GM12878 (cell line): ENCODE results near the gene PKN3. TPM values are rescaled to one million over a fixed set of nuclear protein-coding genes. Genes with fewer than 3 reads are reported as not detected.
"Not testable (repeated sequence)": the region's sequence is repeated elsewhere in the genome, so short reads cannot be mapped to it uniquely, and the experiment has no call there.

Experiments used
- ATAC-seq: fragments of 200-7000 bp; cut with Tn5 transposase; 3 replicates; pipeline ENCODE4 v1.9.1; 2020; ENCODE audit warnings: mild to moderate bottlenecking, moderate library complexity
- BruUV-seq: library from RNA; stranded (reverse); fragments of 400-500 nt; replicated peaks from 2 replicates; lab custom pipeline; 2021; lab: Mats Ljungman, UMichigan
- CTCF ChIA-PET: fragments of 300-600 bp; sonication (Branson Sonifier 250); formaldehyde crosslinking; extraction: SDS; loops from one replicate; lab custom pipeline; 2021; ENCODE audit warnings: inconsistent platforms; lab: Yijun Ruan, JAX
- POLR2A ChIA-PET: fragments of 350-600 bp; formaldehyde crosslinking; extraction: SDS; loops from one replicate; lab custom pipeline; 2021; ENCODE audit warnings: inconsistent platforms; lab: Charles Lee
- RAD21 ChIA-PET: fragments of 300-600 bp; sonication (Branson Sonifier 250); formaldehyde crosslinking; loops from one replicate; lab custom pipeline; 2023; ENCODE audit warnings: antibody characterized with exemption; ENCODE audit not compliant: unreplicated experiment; lab: Charles Lee
- SMC1A ChIA-PET: fragments of 300-600 bp; sonication (Branson Sonifier 250); formaldehyde crosslinking; loops from one replicate; lab custom pipeline; 2023; ENCODE audit not compliant: unreplicated experiment, uncharacterized antibody; lab: Charles Lee
- DNase-seq: peaks from one replicate; pipeline ENCODE4 v3.0.0-alpha.2; 2011; ENCODE audit warnings: low read depth, low spot score
- FAIRE-seq: peaks from 3 replicates; lab custom pipeline; 2011; peaks lifted over from hg19 to GRCh38; lab: Jason Lieb, UNC
- H2AFZ ChIP-seq: 2 replicates; pipeline ENCODE4 v1.6.0; 2011; ENCODE audit warnings: low read depth, low read length, control low read depth; ENCODE audit not compliant: control insufficient read depth
- H3K27ac ChIP-seq: 2 replicates; pipeline ENCODE4 v1.5.1; 2011; ENCODE audit warnings: control low read depth; ENCODE audit not compliant: control insufficient read depth, insufficient read depth
- H3K27me3 ChIP-seq, 2 experiments: replicated peaks in 1 of 2; 2 replicates each; pipeline versions ENCODE4 v1.6.0 to v1.6.1; 2011; ENCODE audit warnings: low read length in 1 of 2; ENCODE audit not compliant: control insufficient read depth in 2 of 2, insufficient read depth in 2 of 2
- H3K36me3 ChIP-seq, 2 experiments: 2 replicates each; pipeline ENCODE4 v1.5.1; 2011; ENCODE audit warnings: low read length in 1 of 2; ENCODE audit not compliant: control insufficient read depth in 2 of 2, insufficient read depth in 2 of 2
- H3K4me1 ChIP-seq: 2 replicates; pipeline ENCODE4 v1.6.1; 2011; ENCODE audit warnings: mild to moderate bottlenecking, low read length, moderate library complexity, mixed read lengths; ENCODE audit not compliant: control insufficient read depth, insufficient read depth
- H3K4me2 ChIP-seq: 2 replicates; pipeline ENCODE4 v1.6.0; 2011; ENCODE audit warnings: control low read depth; ENCODE audit not compliant: control insufficient read depth, insufficient read depth
- H3K4me3 ChIP-seq: fragments of 200-600 bp; sonication (generic); 2 replicates; pipeline ENCODE4 v1.5.1; 2016
- H3K79me2 ChIP-seq: 2 replicates; pipeline ENCODE4 v1.6.0; 2011; ENCODE audit warnings: low read length; ENCODE audit not compliant: control insufficient read depth, insufficient read depth
- H3K9ac ChIP-seq: 2 replicates; pipeline ENCODE4 v1.8.0; 2011; ENCODE audit warnings: low read length, control low read depth, mixed read lengths; ENCODE audit not compliant: control insufficient read depth, insufficient read depth
- H3K9me3 ChIP-seq: replicated peaks from 3 replicates; pipeline ENCODE4 v1.5.1; 2011; ENCODE audit warnings: mild to moderate bottlenecking, low read length; ENCODE audit not compliant: control insufficient read depth, insufficient read depth
- H4K20me1 ChIP-seq: 2 replicates; pipeline ENCODE4 v1.6.0; 2011; ENCODE audit not compliant: control insufficient read depth, insufficient read depth
- MTA2 ChIP-seq: fragments of 450-650 bp; IDR thresholded peaks from 2 replicates; pipeline ENCODE4 v1.6.1; 2016; ENCODE audit warnings: low read depth, mild to moderate bottlenecking, moderate library complexity
- MTA3 ChIP-seq: IDR thresholded peaks from 2 replicates; pipeline ENCODE4 v1.6.1; 2012; ENCODE audit warnings: low read length, inconsistent platforms, borderline replicate concordance
- POLR2AphosphoS2 ChIP-seq: IDR thresholded peaks from 2 replicates; pipeline ENCODE4 v1.6.1; 2011; ENCODE audit warnings: low read depth, mild to moderate bottlenecking, low read length, improper control_type of control experiment, moderate library complexity
- POLR2AphosphoS5 ChIP-seq: IDR thresholded peaks from 2 replicates; pipeline ENCODE4 v1.6.1; 2011; ENCODE audit warnings: mild to moderate bottlenecking, low read length, inconsistent platforms
- SPI1 ChIP-seq: IDR thresholded peaks from 2 replicates; pipeline ENCODE4 v1.6.1; 2011; ENCODE audit warnings: low read depth, mild to moderate bottlenecking, low read length, moderate library complexity, borderline replicate concordance; ENCODE audit not compliant: insufficient read depth
- ZBED1 ChIP-seq: IDR thresholded peaks from 2 replicates; pipeline ENCODE4 v1.6.1; 2016; ENCODE audit warnings: borderline replicate concordance
- WGBS: methylation state at CpG from one replicate; pipeline ENCODE4 v1.1.6; 2016; ENCODE audit warnings: low lambda C conversion rate; ENCODE audit not compliant: insufficient replicate concordance, insufficient coverage; ENCODE audit errors: missing lambda C conversion rate; 5-methylcytosine and 5-hydroxymethylcytosine counted together
- in situ Hi-C: fragments of 300-500 bp; cut with MboI; formaldehyde crosslinking; loops from 9 replicates; pipeline ENCODE4 v1.14.3; 2018; ENCODE audit warnings: mixed read lengths
- intact Hi-C: fragments of 100-400 bp; cut with micrococcal nuclease; formaldehyde crosslinking; loops from one replicate; pipeline ENCODE4 v1.14.2; 2022; ENCODE audit not compliant: unreplicated experiment
- polyA plus RNA-seq, 11 experiments: library from polyadenylated mRNA; depleted of rRNA in 4 of 11; unstranded in 6 of 11; stranded (reverse) in 5 of 11; fragments of >200 nt; fragmentation: Nextera tagmentation in 4 of 11; fragmentation: Illumina TruSeq in 1 of 11; extraction: Ambion mirVana in 4 of 11; extraction: Trizol in 1 of 11; gene quantifications; 1 replicate in 1 of 11; 2 replicates in 10 of 11; pipeline versions ENCODE4 v1.2.1 to v1.2.3, GENCODE V29; 2011 to 2016; ENCODE audit warnings: inconsistent platforms in 2 of 11, missing spikeins in 2 of 11, low read depth in 1 of 11
- total RNA-seq, 4 experiments: library from RNA; depleted of rRNA in 3 of 4; stranded (reverse); fragments of >200 nt in 3 of 4; fragmentation: Illumina TruSeq in 1 of 4; extraction: Trizol in 1 of 4; gene quantifications; 2 replicates each; pipeline versions ENCODE4 v1.2.1 to v1.2.3, GENCODE V29; 2013 to 2021

Gene PKN3
- total and polyA plus RNA-seq, 10 of the 15 experiments (the other 5 are each of a cell fraction or from before 2014, with no cell fraction given) = 0.35 to 11.0 (median 3.3) TPM

GRCh38 chr9:128696923-128697707, 5.2 kb upstream of the PKN3 start:
- ATAC-seq (peak; percentile 10; the same call in 2 of the 3 replicates), DNase-seq (no peak), FAIRE-seq (no peak)
- Histone ChIP-seq H3K4me2 (no peak overlapping the region), H4K20me1 (no peaks in the 10 kb centered on the region; the same call in 1 of the 2 replicates), H3K9me3 (no peaks in the 10 kb centered on the region), H3K4me1 (peaks cover 3% of the 10 kb centered on the region; the same call in 1 of the 2 replicates), H3K27ac (no peak overlapping the region), H3K36me3 (peaks cover 2 to 18% of the 10 kb centered on the region in 2 experiments), H3K4me3 (no peak overlapping the region), H3K27me3 (no peaks in the 10 kb centered on the region), H3K9ac (no peak overlapping the region), H2AFZ (no peak overlapping the region), H3K79me2 (peaks cover 18% of the 10 kb centered on the region)
- ChIA-PET RAD21 (interaction anchor here (0.6 to 1.0 kb wide), 2 partner anchors 14 to 27 kb away, joined by 3 to 4 read pairs; partner anchors contain the start of gene ZDHHC12), POLR2A (interaction anchor here (0.6 to 1.3 kb wide), 7 partner anchors 9 to 272 kb away, joined by 3 to 11 read pairs (median 4); partner anchors contain the start of gene DYNC2I2), SMC1A (interaction anchor here (0.6 to 2.2 kb wide), 5 partner anchors 12 to 420 kb away, joined by 3 to 6 read pairs (median 3); no protein-coding TSS in a partner anchor), CTCF (interaction anchor here (1.1 kb wide), 2 partner anchors 21 to 74 kb away, joined by 4 read pairs; no protein-coding TSS in a partner anchor)
- in situ Hi-C loops = no loop called here
- intact Hi-C loops = no loop called here
- 0 out of 2 replicates have a peak, but pooled peaks have one; percentile 16 for TF ChIP-seq POLR2AphosphoS2
- TF ChIP-seq ZBED1 = peak; percentile 16; the same call in 1 of the 2 replicates
- TF ChIP-seq SPI1 = no peak
- no peak for TF ChIP-seq MTA3
- peak; percentile 83 for TF ChIP-seq POLR2AphosphoS5
- TF ChIP-seq MTA2 = no peak
- BruUV-seq = no TSS peak
- WGBS = 69% methylated on average over 8 of the region's 8 CpGs

DNA sequence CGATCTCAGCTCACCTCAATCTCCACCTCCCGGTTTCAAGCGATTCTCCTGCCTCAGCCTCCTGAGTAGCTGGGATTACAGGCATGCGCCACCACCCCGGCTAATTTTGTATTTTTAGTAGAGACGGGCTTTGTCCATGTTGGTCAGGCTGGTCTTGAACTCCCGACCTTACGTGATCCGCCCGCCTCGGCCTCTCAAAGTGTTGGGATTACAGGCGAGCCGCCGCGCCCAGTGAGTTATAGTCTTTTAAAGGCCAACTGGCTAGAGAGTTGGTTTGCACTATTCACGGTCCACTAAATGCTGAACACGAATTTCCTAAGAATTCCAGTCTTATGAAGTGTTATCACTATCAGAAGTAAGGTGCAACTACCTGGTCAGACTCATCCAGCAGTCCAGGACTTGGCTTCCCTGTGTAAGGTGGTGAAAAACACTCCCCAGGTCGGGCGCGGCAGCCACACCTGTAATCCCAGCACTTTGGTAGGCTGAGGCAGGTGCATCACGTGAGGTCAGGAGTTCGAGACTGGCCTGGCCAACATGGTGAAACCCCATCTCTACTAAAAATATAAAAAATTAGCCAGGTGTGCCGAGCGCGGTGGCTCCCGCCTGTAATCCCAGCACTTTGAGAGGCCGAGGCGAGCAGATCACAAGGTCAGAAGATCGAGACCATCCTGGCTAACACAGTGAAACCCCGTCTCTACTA, 3.1 kb upstream of the PKN3 start:
- ChIA-PET CTCF (interaction anchor here (1.6 to 1.7 kb wide), 2 partner anchors 9 to 56 kb away, joined by 6 to 7 read pairs; no protein-coding TSS in a partner anchor), SMC1A (interaction anchor here (0.6 to 1.8 kb wide), 4 partner anchors 17 to 119 kb away, joined by 3 to 8 read pairs (median 4); partner anchors contain the start of gene ENDOG), POLR2A (interaction anchor here (0.6 to 1.0 kb wide), 3 partner anchors 8 to 230 kb away, joined by 3 to 7 read pairs (median 4); no protein-coding TSS in a partner anchor)
- H2AFZ ChIP-seq, FAIRE-seq, RAD21 ChIA-PET, H3K9ac ChIP-seq, H3K9me3 ChIP-seq, H3K36me3 ChIP-seq, BruUV-seq, ATAC-seq, H3K27me3 ChIP-seq, H3K4me1 ChIP-seq, intact Hi-C loops, H4K20me1 ChIP-seq, H3K79me2 ChIP-seq, DNase-seq, H3K4me3 ChIP-seq, in situ Hi-C loops, H3K4me2 ChIP-seq, H3K27ac ChIP-seq: not testable (repeated sequence)
- WGBS = 95% methylated on average over 28 of the region's 30 CpGs
